Type B pancreatic cell (in vitro differentiated cells): ENCODE measurements around the gene HNRNPLL. TPM values are rescaled to one million over a fixed set of nuclear protein-coding genes. Genes with fewer than 3 reads are reported as not detected.

Source experiments
- DNase-seq: peaks from one replicate; pipeline ENCODE4 v3.0.0; 2021; ENCODE audit warnings: mixed read lengths; ENCODE audit not compliant: unreplicated experiment; ENCODE audit errors: extremely low spot score
- H3K27ac Mint-ChIP-seq: 2 replicates; pipeline ENCODE4 v1.8.0; 2021; ENCODE audit warnings: mild to moderate bottlenecking, mixed read lengths
- H3K27me3 Mint-ChIP-seq: 2 replicates; pipeline ENCODE4 v1.8.0; 2021; ENCODE audit warnings: mixed read lengths
- H3K36me3 Mint-ChIP-seq: 2 replicates; pipeline ENCODE4 v1.8.0; 2021; ENCODE audit warnings: mixed read lengths
- H3K4me1 Mint-ChIP-seq: one replicate; pipeline ENCODE4 v1.8.0; 2021; ENCODE audit warnings: mixed read lengths; ENCODE audit not compliant: unreplicated experiment
- H3K4me3 Mint-ChIP-seq: 2 replicates; pipeline ENCODE4 v1.8.0; 2021; ENCODE audit warnings: mild to moderate bottlenecking, mixed read lengths
- H3K9me3 Mint-ChIP-seq: 2 replicates; pipeline ENCODE4 v1.8.0; 2021; ENCODE audit warnings: mixed read lengths
- total RNA-seq: library from RNA; stranded (reverse); gene quantifications from 2 replicates; pipeline ENCODE4 v1.2.1, GENCODE V29; 2021; ENCODE audit warnings: low replicate concordance
- TF ChIP-seq, protein P1 (sequence below): fragments of 200-600 bp; sonication (generic); conservative IDR thresholded peaks from 2 replicates; pipeline ENCODE4 v1.5.0; 2021; ENCODE audit warnings: antibody characterized with exemption, mild to moderate bottlenecking

HNRNPLL gene
- total RNA-seq, 1 donor from 2014 or later, result 72.3 TPM

DNA sequence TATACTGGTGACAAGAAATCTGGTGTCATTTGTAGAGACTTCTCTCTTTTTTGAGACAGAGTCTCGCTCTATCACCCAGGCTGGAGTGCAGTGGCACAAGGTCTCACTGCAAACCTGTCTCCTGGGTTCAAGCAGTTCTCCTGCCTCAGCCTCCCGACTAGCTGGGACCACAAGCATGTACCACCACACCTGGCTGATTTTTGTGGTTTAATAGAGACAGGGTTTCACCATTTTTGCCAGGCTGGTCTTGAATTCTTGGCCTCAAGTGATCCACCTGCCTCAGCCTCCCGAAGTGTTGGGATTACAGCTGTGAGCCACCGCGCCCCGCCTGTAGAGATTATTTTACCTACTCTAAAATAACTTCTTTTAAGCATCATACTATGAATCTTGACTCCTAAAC, 6.5 kb downstream of the HNRNPLL start:
- TF ChIP-seq, protein P1, sequence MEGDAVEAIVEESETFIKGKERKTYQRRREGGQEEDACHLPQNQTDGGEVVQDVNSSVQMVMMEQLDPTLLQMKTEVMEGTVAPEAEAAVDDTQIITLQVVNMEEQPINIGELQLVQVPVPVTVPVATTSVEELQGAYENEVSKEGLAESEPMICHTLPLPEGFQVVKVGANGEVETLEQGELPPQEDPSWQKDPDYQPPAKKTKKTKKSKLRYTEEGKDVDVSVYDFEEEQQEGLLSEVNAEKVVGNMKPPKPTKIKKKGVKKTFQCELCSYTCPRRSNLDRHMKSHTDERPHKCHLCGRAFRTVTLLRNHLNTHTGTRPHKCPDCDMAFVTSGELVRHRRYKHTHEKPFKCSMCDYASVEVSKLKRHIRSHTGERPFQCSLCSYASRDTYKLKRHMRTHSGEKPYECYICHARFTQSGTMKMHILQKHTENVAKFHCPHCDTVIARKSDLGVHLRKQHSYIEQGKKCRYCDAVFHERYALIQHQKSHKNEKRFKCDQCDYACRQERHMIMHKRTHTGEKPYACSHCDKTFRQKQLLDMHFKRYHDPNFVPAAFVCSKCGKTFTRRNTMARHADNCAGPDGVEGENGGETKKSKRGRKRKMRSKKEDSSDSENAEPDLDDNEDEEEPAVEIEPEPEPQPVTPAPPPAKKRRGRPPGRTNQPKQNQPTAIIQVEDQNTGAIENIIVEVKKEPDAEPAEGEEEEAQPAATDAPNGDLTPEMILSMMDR, result no peak
- peaks cover 34% of the 10 kb centered on the region for H3K4me1 Mint-ChIP-seq
- no peaks in the 10 kb centered on the region for H3K27me3 Mint-ChIP-seq
- DNase-seq, result no peak
- H3K36me3 Mint-ChIP-seq, result peaks cover 12% of the 10 kb centered on the region
- no peak overlapping the region for H3K4me3 Mint-ChIP-seq
- H3K27ac Mint-ChIP-seq, result no peak overlapping the region
- no peaks in the 10 kb centered on the region for H3K9me3 Mint-ChIP-seq

- Mint-ChIP-seq H3K4me3 (no peak overlapping the region), H3K4me1 (peaks cover 17% of the 10 kb centered on the region), H3K9me3 (no peaks in the 10 kb centered on the region), H3K27me3 (no peaks in the 10 kb centered on the region), H3K36me3 (peaks cover 19% of the 10 kb centered on the region), H3K27ac (no peak overlapping the region)
- TF ChIP-seq, protein P1, result no peak
- no peak for DNase-seq
These were observed 9.8 kb downstream of the HNRNPLL start for GRCh38 chr2:38592951-38593350.

DNA sequence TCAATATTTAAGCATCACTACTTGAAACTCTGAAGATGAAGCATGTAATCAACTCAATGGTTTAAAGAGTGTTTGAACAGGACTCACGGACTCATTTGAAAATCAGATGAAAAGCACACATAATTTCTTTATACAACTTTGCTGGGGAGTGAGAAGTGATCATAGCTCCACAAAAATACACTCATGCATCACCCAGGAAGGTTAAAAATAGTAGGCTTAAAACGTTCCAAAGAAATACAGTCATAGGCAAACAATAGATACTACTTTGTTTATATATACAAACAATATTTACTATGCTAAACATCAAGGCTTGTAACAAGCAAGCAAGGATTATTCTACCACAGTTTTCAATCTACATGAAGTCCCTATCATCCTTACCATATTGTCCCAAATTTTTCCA, 11.6 kb downstream of the HNRNPLL start:
- no peak for DNase-seq
- TF ChIP-seq, protein P1, result no peak
- Mint-ChIP-seq H3K27ac (no peak overlapping the region), H3K27me3 (no peaks in the 10 kb centered on the region), H3K36me3 (peaks cover 23% of the 10 kb centered on the region), H3K4me1 (peaks cover 11% of the 10 kb centered on the region), H3K9me3 (no peaks in the 10 kb centered on the region), H3K4me3 (no peak overlapping the region)

GRCh38 chr2:38590053-38590452, 12.7 kb downstream of the HNRNPLL start:
- no peaks in the 10 kb centered on the region for H3K27me3 Mint-ChIP-seq
- peaks cover 11% of the 10 kb centered on the region for H3K4me1 Mint-ChIP-seq
- no peaks in the 10 kb centered on the region for H3K9me3 Mint-ChIP-seq
- H3K4me3 Mint-ChIP-seq, result no peak overlapping the region
- peaks cover 24% of the 10 kb centered on the region for H3K36me3 Mint-ChIP-seq
- TF ChIP-seq, protein P1, result peak; percentile 68
- no peak overlapping the region for H3K27ac Mint-ChIP-seq
- no peak for DNase-seq

GRCh38 chr2:38586931-38587330, 15.8 kb downstream of the HNRNPLL start:
- DNase-seq, result no peak
- Mint-ChIP-seq H3K36me3 (peaks cover 22% of the 10 kb centered on the region), H3K4me3 (no peak overlapping the region), H3K27me3 (no peaks in the 10 kb centered on the region), H3K4me1 (peaks cover 5% of the 10 kb centered on the region), H3K9me3 (no peaks in the 10 kb centered on the region), H3K27ac (no peak overlapping the region)
- TF ChIP-seq, protein P1, result no peak

DNA sequence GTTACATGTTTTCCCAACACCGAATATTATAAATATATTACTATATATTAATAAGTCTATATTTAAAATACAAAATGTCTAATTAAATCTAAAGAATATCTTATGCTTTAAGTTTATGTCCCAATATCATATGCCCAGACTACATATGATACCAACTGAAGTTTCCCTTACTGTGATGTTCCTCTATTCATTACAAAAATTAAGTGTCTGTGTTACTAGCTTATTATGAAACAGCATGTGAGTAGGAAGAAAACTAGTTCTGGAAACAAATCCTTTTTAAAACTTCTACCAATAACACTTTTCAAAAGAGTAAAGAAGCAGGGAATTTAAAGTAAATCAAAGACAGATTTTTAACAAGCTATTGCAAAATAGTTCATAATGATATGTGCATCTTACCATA, 17.8 kb downstream of the HNRNPLL start:
- Mint-ChIP-seq H3K36me3 (peaks cover 29% of the 10 kb centered on the region), H3K27me3 (no peaks in the 10 kb centered on the region), H3K9me3 (no peaks in the 10 kb centered on the region), H3K4me3 (no peak overlapping the region), H3K27ac (no peak overlapping the region), H3K4me1 (peaks cover 7% of the 10 kb centered on the region)
- DNase-seq, result no peak
- TF ChIP-seq, protein P1, result no peak
